WERI-Rb-1 (cell line): ENCODE results near the gene BACH1.

Experiments used
- DNase-seq: peaks from one replicate; pipeline ENCODE4 v3.0.0-alpha.2; 2020
- H3K27ac ChIP-seq: fragments of 250-450 bp; sonication (Bioruptor Pico); 2 replicates; pipeline ENCODE4 v1.5.1; 2020; ENCODE audit warnings: mild to moderate bottlenecking, moderate library complexity
- H3K27me3 ChIP-seq: fragments of 250-450 bp; sonication (Bioruptor Pico); 2 replicates; pipeline ENCODE4 v1.5.1; 2021; ENCODE audit warnings: mild to moderate bottlenecking, low read depth, moderate library complexity; ENCODE audit not compliant: insufficient read depth, severe bottlenecking
- H3K36me3 ChIP-seq: fragments of 250-450 bp; sonication (Bioruptor Pico); 2 replicates; pipeline ENCODE4 v1.5.1; 2020; ENCODE audit warnings: mild to moderate bottlenecking, moderate library complexity
- H3K4me3 ChIP-seq: 2 replicates; pipeline ENCODE4 v1.5.1; 2011; ENCODE audit warnings: low read depth, mild to moderate bottlenecking, control low read depth, low read length
- H3K9me3 ChIP-seq: fragments of 250-450 bp; sonication (Bioruptor Pico); 2 replicates; pipeline ENCODE4 v1.5.1; 2021; ENCODE audit warnings: mild to moderate bottlenecking, moderate library complexity; ENCODE audit not compliant: severe bottlenecking
- TF ChIP-seq, protein P1 (sequence below): IDR thresholded peaks from 2 replicates; pipeline ENCODE4 v1.5.1; 2011; ENCODE audit warnings: low read depth, mild to moderate bottlenecking, control low read depth, inconsistent platforms, low read length

The BACH1 gene

DNA sequence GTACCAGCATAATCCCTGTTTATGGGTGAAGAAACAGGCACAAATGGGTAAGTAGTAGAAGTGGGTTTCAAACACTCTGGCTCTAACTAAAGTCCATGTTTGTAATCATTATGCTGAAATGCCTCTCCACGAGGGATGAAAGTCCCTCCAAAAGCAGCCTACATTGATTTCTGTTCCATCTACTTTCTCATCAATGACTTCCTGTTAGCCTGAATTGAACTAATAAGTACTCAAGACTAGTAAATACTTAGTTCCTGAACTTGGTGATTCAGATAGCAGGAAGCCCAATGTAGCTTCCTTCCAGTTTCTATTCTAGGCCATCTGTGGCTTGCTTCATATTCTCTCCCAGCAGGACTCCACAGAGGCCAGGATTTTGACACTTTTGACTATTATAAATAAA lies 11.3 kb upstream of the BACH1 start:
- no peaks in the 10 kb centered on the region for H3K9me3 ChIP-seq
- TF ChIP-seq, protein P1, sequence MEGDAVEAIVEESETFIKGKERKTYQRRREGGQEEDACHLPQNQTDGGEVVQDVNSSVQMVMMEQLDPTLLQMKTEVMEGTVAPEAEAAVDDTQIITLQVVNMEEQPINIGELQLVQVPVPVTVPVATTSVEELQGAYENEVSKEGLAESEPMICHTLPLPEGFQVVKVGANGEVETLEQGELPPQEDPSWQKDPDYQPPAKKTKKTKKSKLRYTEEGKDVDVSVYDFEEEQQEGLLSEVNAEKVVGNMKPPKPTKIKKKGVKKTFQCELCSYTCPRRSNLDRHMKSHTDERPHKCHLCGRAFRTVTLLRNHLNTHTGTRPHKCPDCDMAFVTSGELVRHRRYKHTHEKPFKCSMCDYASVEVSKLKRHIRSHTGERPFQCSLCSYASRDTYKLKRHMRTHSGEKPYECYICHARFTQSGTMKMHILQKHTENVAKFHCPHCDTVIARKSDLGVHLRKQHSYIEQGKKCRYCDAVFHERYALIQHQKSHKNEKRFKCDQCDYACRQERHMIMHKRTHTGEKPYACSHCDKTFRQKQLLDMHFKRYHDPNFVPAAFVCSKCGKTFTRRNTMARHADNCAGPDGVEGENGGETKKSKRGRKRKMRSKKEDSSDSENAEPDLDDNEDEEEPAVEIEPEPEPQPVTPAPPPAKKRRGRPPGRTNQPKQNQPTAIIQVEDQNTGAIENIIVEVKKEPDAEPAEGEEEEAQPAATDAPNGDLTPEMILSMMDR = no peak
- H3K4me3 ChIP-seq = no peak overlapping the region
- no peaks in the 10 kb centered on the region for H3K36me3 ChIP-seq
- no peaks in the 10 kb centered on the region for H3K27me3 ChIP-seq
- H3K27ac ChIP-seq = no peak overlapping the region
- no peak for DNase-seq

- no peak overlapping the region for H3K27ac ChIP-seq
- TF ChIP-seq, protein P1 = no peak
- DNase-seq = no peak
- no peaks in the 10 kb centered on the region for H3K27me3 ChIP-seq
- H3K4me3 ChIP-seq = no peak overlapping the region
- H3K9me3 ChIP-seq = no peaks in the 10 kb centered on the region
- no peaks in the 10 kb centered on the region for H3K36me3 ChIP-seq
Measured at GRCh38 chr21:29288239-29288638, 10.5 kb upstream of the BACH1 start.

- no peak for DNase-seq
- TF ChIP-seq, protein P1 = no peak
- no peak overlapping the region for H3K27ac ChIP-seq
- H3K27me3 ChIP-seq = no peaks in the 10 kb centered on the region
- H3K4me3 ChIP-seq = no peak overlapping the region
- no peaks in the 10 kb centered on the region for H3K36me3 ChIP-seq
- H3K9me3 ChIP-seq = no peaks in the 10 kb centered on the region
Measured at GRCh38 chr21:29289317-29289716, 9.4 kb upstream of the BACH1 start.

GRCh38 chr21:29290240-29290639 lies 8.5 kb upstream of the BACH1 start:
- Histone ChIP-seq H3K27ac (no peak overlapping the region), H3K4me3 (no peak overlapping the region), H3K27me3 (no peaks in the 10 kb centered on the region), H3K9me3 (peaks cover 1% of the 10 kb centered on the region), H3K36me3 (no peaks in the 10 kb centered on the region)
- TF ChIP-seq, protein P1 = no peak
- DNase-seq = no peak

- Histone ChIP-seq H3K27me3 (no peaks in the 10 kb centered on the region), H3K36me3 (no peaks in the 10 kb centered on the region), H3K9me3 (peaks cover 6% of the 10 kb centered on the region), H3K27ac (no peak overlapping the region), H3K4me3 (no peak overlapping the region)
- TF ChIP-seq, protein P1 = no peak
- DNase-seq = no peak
Measured at GRCh38 chr21:29293495-29293894, 5.2 kb upstream of the BACH1 start.

DNA sequence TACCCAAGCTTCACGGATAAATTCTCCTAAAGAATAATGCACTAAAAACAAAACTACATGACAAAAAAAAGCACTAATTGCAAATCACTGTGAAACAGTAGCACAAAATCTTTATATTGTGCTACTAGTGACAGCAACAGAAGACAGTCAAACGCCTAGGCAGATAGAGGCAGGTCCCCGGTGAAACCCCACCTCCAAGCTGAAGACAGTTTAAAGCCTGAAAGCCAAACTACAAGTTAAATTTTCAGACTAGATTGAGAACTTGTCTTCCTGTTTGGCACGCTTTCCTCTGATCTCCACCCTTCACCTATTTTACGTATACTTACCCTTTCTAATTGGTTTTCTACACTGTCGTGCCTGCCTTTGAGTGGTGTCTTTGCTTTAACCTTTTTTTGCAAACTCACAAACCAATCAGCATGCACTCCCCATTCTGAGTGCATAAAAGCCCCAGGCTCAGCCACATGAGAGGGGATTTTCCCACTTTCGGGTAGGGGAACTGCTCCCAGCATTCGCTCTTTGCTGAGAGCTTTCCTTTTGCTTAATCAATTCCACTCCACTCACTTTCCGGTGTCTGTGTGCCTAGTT lies 3.6 kb upstream of the BACH1 start:
- Histone ChIP-seq H3K27me3 (no peaks in the 10 kb centered on the region), H3K9me3 (peaks cover 6% of the 10 kb centered on the region), H3K4me3 (no peak overlapping the region), H3K27ac (no peak overlapping the region), H3K36me3 (peaks cover 5% of the 10 kb centered on the region; the same call in 1 of the 2 replicates)
- no peak for DNase-seq
- TF ChIP-seq, protein P1 = no peak
